ENCODE measurements around the gene SLMAP. TPM values are rescaled to one million over a fixed set of nuclear protein-coding genes. Genes with fewer than 3 reads are reported as not detected.

SLMAP gene
- total RNA-seq, 4 donors from 2014 or later, result 49.5 to 56.0 (median 51.0) TPM

DNA sequence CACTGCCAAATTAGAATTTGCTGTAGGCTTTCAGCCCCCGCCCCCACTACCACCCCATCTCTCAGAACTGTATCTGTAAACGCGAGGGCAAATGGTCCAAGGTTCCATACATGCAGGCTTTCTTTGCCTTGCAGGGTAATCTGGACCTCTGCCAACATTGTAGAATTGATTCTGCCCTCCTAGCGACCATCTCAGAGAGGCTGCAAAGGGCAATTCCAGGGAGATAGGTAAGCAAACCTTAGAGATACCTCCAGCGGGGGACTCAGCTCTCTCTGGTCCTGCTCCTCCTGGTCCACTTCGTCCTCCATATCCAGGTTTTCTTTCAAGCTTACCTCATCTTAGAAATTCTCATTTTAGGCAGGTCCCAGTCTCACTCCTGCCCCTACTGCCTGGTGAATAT lies 64.4 kb downstream of the SLMAP start:
- intact Hi-C loops (cut with DNase I; ENCODE audit: low total_unique reads), result no loop called here
- H3K4me3 ChIP-seq (ENCODE audit: low read depth, poor library complexity, severe bottlenecking), result no peak overlapping the region
- 88 to 90% methylated on average over 6 of the region's 6 CpGs for WGBS, 2 donors
- no peak for DNase-seq (ENCODE audit: low spot score in 2 of 2)
- TF ChIP-seq, protein P1, sequence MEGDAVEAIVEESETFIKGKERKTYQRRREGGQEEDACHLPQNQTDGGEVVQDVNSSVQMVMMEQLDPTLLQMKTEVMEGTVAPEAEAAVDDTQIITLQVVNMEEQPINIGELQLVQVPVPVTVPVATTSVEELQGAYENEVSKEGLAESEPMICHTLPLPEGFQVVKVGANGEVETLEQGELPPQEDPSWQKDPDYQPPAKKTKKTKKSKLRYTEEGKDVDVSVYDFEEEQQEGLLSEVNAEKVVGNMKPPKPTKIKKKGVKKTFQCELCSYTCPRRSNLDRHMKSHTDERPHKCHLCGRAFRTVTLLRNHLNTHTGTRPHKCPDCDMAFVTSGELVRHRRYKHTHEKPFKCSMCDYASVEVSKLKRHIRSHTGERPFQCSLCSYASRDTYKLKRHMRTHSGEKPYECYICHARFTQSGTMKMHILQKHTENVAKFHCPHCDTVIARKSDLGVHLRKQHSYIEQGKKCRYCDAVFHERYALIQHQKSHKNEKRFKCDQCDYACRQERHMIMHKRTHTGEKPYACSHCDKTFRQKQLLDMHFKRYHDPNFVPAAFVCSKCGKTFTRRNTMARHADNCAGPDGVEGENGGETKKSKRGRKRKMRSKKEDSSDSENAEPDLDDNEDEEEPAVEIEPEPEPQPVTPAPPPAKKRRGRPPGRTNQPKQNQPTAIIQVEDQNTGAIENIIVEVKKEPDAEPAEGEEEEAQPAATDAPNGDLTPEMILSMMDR (IDR thresholded peaks at IDR 0.05), result no peak
- no peak for TF ChIP-seq POLR2A (IDR thresholded peaks at IDR 0.05)

DNA sequence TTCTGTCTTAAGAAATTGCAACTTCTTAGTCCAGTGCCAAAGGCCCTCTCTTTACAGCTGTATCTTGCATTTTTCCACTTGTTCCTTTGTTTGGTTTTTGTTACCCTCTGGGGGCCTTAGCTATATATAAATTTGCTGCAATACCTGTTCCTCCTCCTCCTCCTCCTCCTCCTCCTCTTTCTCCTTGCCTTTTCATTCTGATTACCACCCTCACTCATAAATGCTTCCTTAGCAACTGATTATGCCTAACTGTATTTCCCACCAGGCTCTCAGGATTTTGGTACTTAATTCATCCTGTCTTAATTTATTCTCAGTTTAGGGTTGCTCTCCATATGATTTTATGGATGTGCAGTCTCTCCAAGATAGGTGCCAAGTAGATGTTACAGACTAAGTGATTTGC lies 65.7 kb downstream of the SLMAP start:
- TF ChIP-seq, protein P1 (IDR thresholded peaks at IDR 0.05), result no peak
- TF ChIP-seq POLR2A (IDR thresholded peaks at IDR 0.05), result no peak
- no peak for DNase-seq (ENCODE audit: low spot score in 2 of 2)
- no peak overlapping the region for H3K4me3 ChIP-seq (ENCODE audit: low read depth, poor library complexity, severe bottlenecking)
- intact Hi-C loops (cut with DNase I; ENCODE audit: low total_unique reads), result no loop called here

DNA sequence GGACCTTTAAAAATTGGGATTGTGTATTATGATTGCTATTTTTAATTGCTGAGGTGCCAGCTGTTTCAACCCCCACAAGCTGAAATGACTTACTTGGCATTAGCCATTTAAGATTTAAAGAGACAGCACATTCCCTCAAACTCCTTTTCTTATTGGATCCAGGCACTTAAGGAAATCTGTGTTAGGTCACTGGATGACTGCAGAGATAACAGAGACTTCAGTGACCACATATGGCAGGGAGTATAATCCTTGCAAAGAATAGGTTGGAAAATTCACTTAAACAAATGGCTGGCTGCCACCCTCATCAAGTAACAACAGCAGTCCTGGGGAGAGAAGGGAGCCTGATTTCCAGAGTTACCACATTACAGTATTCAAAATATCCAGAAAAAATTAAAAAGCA lies 66.6 kb downstream of the SLMAP start:
- no peak for DNase-seq (ENCODE audit: low spot score in 2 of 2)
- intact Hi-C loops (cut with DNase I; ENCODE audit: low total_unique reads), result no loop called here
- no peak overlapping the region for H3K4me3 ChIP-seq (ENCODE audit: low read depth, poor library complexity, severe bottlenecking)
- no peak for TF ChIP-seq POLR2A (IDR thresholded peaks at IDR 0.05)
- TF ChIP-seq, protein P1 (IDR thresholded peaks at IDR 0.05), result no peak

DNA sequence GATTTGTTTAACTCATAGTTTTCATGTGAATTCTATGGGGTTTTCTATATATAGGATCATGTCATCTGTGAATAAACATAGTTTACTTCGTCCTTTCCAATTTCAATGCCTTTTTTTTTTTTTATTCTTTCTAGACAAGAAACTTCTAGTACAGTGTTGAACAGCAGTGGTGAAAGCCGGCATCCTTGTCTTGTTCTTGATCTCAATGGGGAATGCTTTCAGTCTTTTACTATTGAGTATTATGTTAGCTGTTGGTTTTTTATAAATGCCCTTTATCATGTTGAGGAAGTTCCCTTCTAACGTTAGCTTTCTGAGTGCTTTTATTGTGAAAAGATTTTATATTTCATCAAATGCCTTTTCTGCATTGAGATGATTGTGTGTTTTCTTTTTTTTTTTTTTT lies 69.0 kb downstream of the SLMAP start:
- no peak for TF ChIP-seq POLR2A (IDR thresholded peaks at IDR 0.05)
- TF ChIP-seq, protein P1 (IDR thresholded peaks at IDR 0.05), result no peak

DNA sequence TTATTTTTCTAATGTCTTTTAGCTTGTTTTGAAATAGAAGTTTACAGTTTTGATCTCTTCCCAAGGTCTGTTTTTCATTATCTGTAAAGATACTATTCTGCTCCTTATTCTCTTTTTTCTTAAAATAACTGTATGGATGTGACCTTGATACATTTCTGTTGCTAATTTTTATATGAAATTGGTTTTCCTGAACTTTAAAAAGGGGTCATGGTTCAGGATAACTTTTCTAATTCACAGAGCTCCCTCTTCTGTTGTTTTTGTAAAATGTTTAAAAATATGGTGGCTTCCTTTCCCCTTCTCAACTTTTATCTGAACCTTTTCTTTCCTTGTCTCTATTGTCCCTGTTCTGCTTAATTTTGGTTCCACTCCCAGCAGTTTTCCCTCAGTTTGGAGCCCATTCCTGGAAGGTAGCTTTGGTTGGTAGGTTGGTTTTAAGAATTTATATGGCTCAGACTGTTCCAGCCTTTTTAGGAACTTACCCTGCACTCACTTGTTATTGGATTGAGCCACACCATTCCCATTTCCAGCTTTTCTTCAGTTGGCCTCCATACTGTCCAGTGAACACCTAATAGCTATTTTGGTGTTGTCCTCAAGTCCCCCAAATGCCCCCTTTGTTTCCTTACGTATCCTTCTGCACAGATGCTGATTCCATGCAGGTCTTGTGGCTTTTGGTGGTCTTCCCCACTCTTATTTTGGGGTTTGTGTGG lies 70.3 kb downstream of the SLMAP start:
- TF ChIP-seq, protein P1 (IDR thresholded peaks at IDR 0.05), result no peak
- no peak for TF ChIP-seq POLR2A (IDR thresholded peaks at IDR 0.05)
- H3K4me3 ChIP-seq (ENCODE audit: low read depth, poor library complexity, severe bottlenecking), result no peak overlapping the region
- no peak for DNase-seq (ENCODE audit: low spot score in 2 of 2)
- intact Hi-C loops (cut with DNase I; ENCODE audit: low total_unique reads), result no loop called here
- 92 to 93% methylated on average over 1 of the region's 1 CpG for WGBS, 2 donors

More for the DNA sequence above, 69.0 kb downstream of the SLMAP start:
- no peak overlapping the region for H3K4me3 ChIP-seq (ENCODE audit: low read depth, poor library complexity, severe bottlenecking)
- 65 to 67% methylated on average over 3 of the region's 3 CpGs for WGBS, 2 donors
- DNase-seq (ENCODE audit: low spot score in 2 of 2), result no peak
- intact Hi-C loops (cut with DNase I; ENCODE audit: low total_unique reads), result no loop called here

Data from lower leg skin (tissue), 4 donors.